Measurements from ENCODE around the gene SMG5.

DNA sequence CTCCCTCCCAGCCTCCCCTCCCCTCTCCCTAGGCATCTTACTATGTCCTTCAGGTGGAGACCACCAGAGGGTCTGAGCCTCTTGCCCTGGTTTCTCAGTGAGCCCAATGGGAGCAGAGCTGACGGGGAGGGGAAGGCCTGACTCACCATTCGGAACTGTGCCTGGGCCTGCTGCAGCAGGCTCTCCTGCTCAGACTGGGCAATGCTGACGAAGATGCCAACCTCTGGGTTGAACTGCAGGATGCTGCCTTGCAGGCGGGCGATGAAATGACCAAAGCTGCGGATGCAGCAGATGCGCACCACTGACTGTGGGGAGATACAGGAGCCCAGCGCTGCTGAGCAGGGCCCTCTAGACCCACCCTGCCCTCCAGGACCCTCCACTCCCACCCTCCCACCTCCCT lies 23.8 kb downstream of the SMG5 start:
- TF ChIP-seq CTCF (conservative IDR thresholded peaks at IDR 0.05; ENCODE audit: low read depth, low read length) (no peak), EZH2 (IDR thresholded peaks at IDR 0.05; ENCODE audit: borderline replicate concordance, low read depth, low read length, poor library complexity, severe bottlenecking) (no peak)
